T follicular helper cell (primary cell): ENCODE measurements around the gene WASF2.
"Not testable (repeated sequence)": the region's sequence is repeated elsewhere in the genome, so short reads cannot be mapped to it uniquely, and the experiment has no call there.

ENCODE experiments used
- DNase-seq: peaks from one replicate; pipeline ENCODE4 v3.0.0-alpha.2; 2020; ENCODE audit warnings: low read depth

WASF2 gene

GRCh38 chr1:27501159-27501558 is 11.2 kb upstream of the WASF2 start:
- not testable (repeated sequence) for DNase-seq

GRCh38 chr1:27499142-27499541 is 9.2 kb upstream of the WASF2 start:
- DNase-seq, result no peak

GRCh38 chr1:27496604-27497155 is 6.7 kb upstream of the WASF2 start:
- DNase-seq, result no peak

GRCh38 chr1:27492796-27493195 is 2.8 kb upstream of the WASF2 start:
- DNase-seq, result no peak

GRCh38 chr1:27491748-27492700 is 2.1 kb upstream of the WASF2 start:
- DNase-seq, result no peak

GRCh38 chr1:27489501-27489972 is 430 bp downstream of the WASF2 start:
- no peak for DNase-seq

GRCh38 chr1:27487966-27488884 is 1.7 kb downstream of the WASF2 start:
- no peak for DNase-seq

GRCh38 chr1:27485363-27485762 is 4.6 kb downstream of the WASF2 start:
- no peak for DNase-seq

GRCh38 chr1:27483659-27484058 is 6.3 kb downstream of the WASF2 start:
- DNase-seq, result no peak

- no peak for DNase-seq
Observed at GRCh38 chr1:27481994-27482620, 7.9 kb downstream of the WASF2 start.

GRCh38 chr1:27478098-27478497 is 11.9 kb downstream of the WASF2 start:
- no peak for DNase-seq

GRCh38 chr1:27476237-27476636 is 13.7 kb downstream of the WASF2 start:
- no peak for DNase-seq

- no peak for DNase-seq
Observed at GRCh38 chr1:27475720-27476119, 14.2 kb downstream of the WASF2 start.

- DNase-seq, result no peak
Observed at GRCh38 chr1:27473755-27474154, 16.2 kb downstream of the WASF2 start.

GRCh38 chr1:27472098-27472497 is 17.9 kb downstream of the WASF2 start:
- DNase-seq, result not testable (repeated sequence)

GRCh38 chr1:27471477-27471876 is 18.5 kb downstream of the WASF2 start:
- DNase-seq, result no peak

- DNase-seq, result no peak
Observed at GRCh38 chr1:27469334-27469733, 20.6 kb downstream of the WASF2 start.

GRCh38 chr1:27468378-27468777 is 21.6 kb downstream of the WASF2 start:
- not testable (repeated sequence) for DNase-seq

GRCh38 chr1:27464926-27465647 is 24.9 kb downstream of the WASF2 start:
- no peak for DNase-seq

- not testable (repeated sequence) for DNase-seq
Observed at GRCh38 chr1:27463916-27464315, 26.1 kb downstream of the WASF2 start.

GRCh38 chr1:27458521-27458920 is 31.4 kb downstream of the WASF2 start:
- not testable (repeated sequence) for DNase-seq
